GM12892 (cell line): ENCODE measurements around the gene BPIFA1.

Source experiments
- DNase-seq: peaks from one replicate; pipeline ENCODE4 v3.0.0; 2011; ENCODE audit not compliant: insufficient read length
- FAIRE-seq: peaks from 2 replicates; lab custom pipeline; 2011; peaks lifted over from hg19 to GRCh38; lab: Jason Lieb, UNC
- POLR2A ChIP-seq: IDR thresholded peaks from 2 replicates; pipeline ENCODE4 v1.6.1; 2011; ENCODE audit warnings: low read depth, low read length, control low read depth
- POLR2AphosphoS5 ChIP-seq: IDR thresholded peaks from 2 replicates; pipeline ENCODE4 v1.6.1; 2011; ENCODE audit warnings: low read depth, low read length, control low read depth
- TAF1 ChIP-seq: IDR thresholded peaks from 2 replicates; pipeline ENCODE4 v1.6.1; 2011; ENCODE audit warnings: low read depth, mild to moderate bottlenecking, control low read depth, low read length, borderline replicate concordance

BPIFA1 gene

DNA sequence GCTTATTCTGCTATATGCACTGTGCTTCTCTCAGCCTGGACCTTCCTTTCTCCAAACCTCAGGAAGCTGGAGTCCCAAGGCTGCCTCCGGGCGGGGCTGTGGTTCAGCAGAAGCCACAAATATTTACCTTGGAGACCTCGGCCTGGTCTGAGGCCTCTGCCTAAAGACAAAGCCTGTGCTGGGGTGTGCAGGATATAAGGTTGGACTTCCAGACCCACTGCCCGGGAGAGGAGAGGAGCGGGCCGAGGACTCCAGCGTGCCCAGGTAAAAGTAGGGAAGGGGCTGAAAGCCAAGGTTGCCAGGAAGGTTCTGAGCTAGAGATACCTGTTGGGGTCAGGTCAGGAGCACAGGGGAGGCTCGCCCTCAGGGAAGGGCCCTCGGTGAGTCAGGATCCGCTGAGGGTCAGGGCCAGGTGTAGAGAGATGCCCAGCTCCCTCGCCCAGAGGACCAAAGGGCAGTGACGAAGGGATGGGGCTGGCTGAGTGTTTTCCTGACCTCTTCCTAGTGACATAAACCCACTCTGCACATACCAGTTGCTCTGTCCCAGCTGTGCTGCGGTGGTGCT is 47.3 kb downstream of the BPIFA1 start, which contains the start of gene BPIFB1:
Gene BPIFB1 (plus strand): TSS at position 224 of the 565 bp plus-strand sequence. CDS start 2,860 bp downstream, outside the sequence.
- DNase-seq (no peak), FAIRE-seq (no peak)
- TF ChIP-seq POLR2AphosphoS5 (no peak), POLR2A (no peak), TAF1 (no peak)

DNA sequence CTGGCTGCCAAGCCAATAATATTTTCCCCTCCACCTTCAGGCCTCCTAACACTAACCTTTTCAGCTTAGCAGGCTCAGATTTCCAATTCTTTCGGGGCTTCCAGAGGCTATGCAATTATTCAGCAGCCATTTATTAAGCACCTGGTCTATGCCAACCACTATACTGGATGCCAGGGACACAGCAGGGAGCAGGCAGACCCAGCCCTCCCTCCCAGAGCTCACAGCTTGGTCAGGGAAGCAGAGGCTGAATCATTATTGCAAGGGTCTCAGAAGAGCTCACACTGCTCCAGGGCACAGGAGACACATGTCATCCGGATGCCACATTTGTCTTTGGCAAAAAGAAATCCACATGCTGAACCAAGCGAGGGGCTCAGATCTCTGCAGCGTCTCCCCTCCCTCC is 48.5 kb downstream of the BPIFA1 start:
- TF ChIP-seq POLR2A (no peak), POLR2AphosphoS5 (no peak), TAF1 (no peak)
- DNase-seq (no peak), FAIRE-seq (no peak)

DNA sequence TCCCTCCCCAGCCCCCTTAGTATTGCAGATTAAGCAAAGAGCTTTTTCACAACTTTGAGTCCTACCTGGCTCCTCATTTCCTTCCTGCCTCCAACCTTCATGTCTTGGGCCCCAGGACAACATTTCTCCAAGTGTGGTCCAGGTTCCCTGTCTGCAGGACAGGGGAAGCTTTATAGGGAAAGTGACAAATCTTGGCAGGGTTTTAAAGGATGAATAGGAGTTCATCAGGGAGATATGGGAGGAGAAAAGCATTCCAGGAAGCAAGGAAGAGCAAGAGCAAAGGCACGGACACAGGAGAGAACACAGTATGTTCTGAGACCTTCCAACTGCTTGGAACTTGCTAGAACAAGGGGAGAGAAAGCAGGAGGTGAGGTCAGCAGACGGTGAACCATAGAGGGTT is 49.1 kb downstream of the BPIFA1 start:
- DNase-seq, result no peak
- TF ChIP-seq POLR2A, result no peak
- no peak for FAIRE-seq

GRCh38 chr20:33285861-33286495 is 50.2 kb downstream of the BPIFA1 start:
- DNase-seq, result no peak
- TF ChIP-seq TAF1 (no peak), POLR2A (no peak), POLR2AphosphoS5 (no peak)
- no peak for FAIRE-seq

GRCh38 chr20:33287884-33288283 is 52.1 kb downstream of the BPIFA1 start:
- DNase-seq (no peak), FAIRE-seq (no peak)
- no peak for TF ChIP-seq POLR2AphosphoS5
- TF ChIP-seq TAF1, result no peak
- TF ChIP-seq POLR2A, result no peak

DNA sequence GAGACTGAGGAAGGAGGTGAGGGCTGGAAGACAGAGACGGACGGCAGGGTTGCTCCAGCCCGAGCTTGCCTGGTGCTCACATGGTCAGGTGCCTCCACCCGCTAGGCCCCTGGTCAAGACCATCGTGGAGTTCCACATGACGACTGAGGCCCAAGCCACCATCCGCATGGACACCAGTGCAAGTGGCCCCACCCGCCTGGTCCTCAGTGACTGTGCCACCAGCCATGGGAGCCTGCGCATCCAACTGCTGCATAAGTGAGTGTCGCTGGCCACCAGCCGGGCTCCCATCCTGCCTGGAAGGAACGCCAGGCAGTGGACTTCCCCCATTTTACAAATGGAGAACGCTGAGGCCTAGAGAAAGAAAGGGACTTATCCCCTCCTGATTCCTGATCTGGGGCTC is 55.1 kb downstream of the BPIFA1 start:
- FAIRE-seq (no peak), DNase-seq (no peak)
- TF ChIP-seq POLR2AphosphoS5, result no peak
- no peak for TF ChIP-seq POLR2A
- TF ChIP-seq TAF1, result no peak

DNA sequence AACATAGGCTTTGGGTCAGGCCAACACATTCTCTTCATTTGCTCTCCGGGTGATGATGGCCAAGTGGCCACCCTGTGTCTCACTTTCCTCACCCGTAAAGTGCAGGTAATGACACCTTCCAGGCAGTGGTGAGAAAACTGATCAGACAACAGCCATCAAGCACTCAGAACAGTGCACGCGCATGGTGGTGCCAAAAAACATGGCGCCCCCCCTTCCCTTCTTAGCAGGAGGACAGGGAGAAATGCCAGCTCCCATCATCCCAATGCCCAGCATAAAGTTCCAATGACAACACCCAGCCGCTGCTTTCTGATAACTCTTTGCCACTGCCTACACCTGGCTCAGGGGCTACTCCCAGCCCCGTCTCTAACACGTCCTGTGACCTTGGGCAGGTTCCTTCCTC is 55.6 kb downstream of the BPIFA1 start:
- FAIRE-seq (no peak), DNase-seq (no peak)
- TF ChIP-seq POLR2A (no peak), POLR2AphosphoS5 (no peak), TAF1 (no peak)

DNA sequence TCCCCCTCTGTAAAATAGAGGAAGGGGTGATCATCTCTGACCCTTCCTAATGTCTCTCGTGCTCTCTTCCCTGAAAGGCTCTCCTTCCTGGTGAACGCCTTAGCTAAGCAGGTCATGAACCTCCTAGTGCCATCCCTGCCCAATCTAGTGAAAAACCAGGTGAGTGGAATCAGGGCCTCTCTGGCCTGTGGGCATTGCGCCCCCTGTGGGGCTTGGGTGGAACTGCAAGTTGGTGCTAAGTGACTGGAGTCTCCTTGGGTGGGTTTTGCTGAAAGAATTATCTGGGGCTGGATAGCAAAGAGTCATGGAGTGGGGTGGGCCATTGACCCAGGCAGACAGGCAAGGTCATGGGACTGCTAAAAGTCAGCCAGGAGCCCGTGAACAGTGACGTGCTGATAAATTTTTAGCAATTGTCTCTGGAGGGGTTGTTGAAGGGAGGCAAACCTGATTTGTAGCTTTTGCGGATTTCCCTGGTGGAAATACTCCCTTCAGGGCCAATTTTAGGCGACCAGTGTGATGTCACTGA is 56.1 kb downstream of the BPIFA1 start:
- peak; percentile 63 for DNase-seq
- no peak for FAIRE-seq
- TF ChIP-seq TAF1, result no peak
- TF ChIP-seq POLR2AphosphoS5, result no peak
- TF ChIP-seq POLR2A, result no peak
